ENCODE results near the gene USP48.

The USP48 gene

DNA sequence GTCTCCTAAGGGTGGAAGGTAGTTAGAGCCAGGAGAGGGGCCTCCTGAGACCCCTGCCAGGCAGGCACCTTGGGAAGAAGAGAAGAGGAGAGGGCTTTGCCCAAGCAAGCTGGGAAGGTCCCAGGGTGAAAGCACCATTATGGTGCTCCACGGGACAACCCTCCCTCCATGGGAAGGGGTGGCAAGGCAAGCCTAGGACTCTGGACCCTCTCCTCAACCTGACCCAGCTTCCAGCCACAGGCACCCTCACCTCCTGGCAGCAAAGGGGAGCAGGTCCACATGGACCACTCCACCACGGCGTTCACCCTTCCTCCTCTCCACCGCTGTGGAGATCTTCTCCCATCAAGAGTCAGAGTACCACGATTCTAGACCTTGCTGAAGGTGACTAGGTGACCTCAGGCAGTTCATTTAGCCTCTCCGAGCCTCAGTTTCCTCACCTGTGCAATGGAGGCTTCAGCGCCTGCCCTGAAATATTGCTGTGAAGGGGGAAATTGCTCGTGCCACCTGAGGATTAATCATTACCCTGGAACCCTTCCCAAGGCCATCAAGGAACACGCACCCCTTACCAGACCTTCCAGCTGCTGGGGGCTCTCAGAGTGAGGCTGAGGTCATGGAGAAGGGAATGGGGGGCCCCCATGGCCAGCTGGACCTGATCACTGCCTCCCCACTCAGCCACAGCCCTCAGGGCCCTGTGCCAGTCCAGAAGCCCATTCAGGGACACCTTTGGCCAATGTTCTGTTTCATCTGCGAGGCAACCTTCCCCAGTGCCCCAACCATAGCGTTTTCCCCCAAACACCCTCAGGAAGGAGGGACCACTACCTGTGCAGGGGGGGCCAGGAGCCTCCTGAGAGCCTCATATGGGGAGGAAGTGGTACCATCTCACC lies 115.4 kb downstream of the USP48 start:
- no peak for DNase-seq

GRCh38 chr1:21666576-21667320 lies 116.2 kb downstream of the USP48 start:
- DNase-seq, result no peak

DNA sequence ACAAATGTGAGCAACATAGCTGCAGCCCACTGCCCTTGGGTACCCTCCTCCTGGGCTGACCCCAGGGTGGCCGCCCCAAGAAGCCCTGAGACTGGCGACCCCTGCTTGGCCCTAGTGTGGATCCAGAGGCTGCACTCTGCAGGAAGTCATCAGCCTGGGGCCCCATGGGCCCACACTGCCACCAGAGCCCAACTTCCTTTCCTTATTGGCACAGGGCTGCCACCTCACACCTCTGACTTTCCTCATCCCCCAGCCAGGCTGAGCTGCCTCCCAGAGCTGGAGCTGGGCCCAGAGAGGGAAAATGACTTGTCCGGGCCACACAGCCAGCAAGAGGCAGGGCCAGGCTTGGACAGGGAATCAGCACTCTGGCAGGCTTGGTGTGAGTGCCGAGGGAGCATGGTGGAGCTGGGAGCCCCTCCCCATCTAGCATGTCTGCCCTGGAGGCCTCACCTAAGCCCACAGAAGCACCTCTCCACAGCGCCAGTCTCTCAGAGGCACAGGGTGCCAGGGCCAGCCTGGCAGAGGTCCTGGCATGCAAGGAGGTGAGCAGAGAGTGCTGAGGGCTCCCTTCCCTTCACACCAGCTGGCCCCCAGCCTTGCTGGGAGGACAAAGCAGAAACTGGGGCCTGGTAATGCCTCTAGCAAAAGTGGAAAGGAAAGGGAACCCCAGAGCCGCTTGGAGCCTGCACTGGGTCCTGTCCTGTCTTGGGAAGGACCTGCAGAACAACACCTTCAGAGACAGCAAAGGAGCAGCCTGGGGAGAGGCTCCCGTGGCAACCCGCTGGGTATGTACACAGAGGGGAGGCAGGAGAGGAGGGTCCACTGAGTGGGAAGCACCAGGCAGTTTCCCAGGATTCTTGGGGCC lies 117.0 kb downstream of the USP48 start:
- no peak for DNase-seq

- DNase-seq, result no peak
Observed at GRCh38 chr1:21664806-21665588, 118.0 kb downstream of the USP48 start.

DNA sequence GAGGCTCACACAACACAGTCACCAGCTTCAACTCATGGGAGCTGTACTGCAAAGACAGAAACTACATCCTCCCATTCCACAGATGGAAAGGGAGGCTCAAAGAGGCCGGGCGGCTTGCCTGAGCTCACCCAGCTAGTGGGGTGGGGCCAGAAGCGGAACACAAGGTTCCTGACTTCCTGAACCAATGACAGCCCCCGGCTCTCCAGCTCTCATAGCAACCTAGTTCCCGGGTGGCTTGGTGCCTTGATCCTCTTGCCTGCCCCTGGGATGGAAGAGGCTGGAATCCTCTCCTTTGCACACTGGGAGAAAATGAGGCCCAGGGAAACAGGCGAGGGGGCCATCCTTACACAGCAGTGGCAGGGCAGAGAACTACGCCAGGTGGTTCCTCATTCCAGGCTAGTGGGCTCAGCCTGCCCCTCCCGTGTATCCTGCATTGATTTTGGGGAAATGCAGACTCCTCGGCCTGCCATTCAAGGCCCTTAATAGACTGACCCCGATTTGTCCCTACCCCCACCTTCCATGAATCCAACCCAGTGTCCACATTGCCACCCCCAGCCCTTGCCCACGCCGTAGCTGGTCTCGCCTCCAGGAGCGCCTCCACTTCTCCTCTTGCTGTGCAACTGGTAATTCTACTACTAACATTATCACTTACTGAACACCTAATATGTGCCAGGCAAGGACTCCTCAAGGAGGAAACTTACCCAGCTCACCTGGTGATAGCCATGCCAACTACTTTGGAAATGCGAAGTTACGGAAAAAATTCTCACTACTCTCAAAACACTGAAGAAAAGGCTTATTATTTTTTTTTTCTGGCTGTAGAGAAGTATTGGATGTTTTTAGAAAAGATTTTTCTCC lies 118.8 kb downstream of the USP48 start:
- DNase-seq, result no peak

GRCh38 chr1:21663248-21663950 lies 119.5 kb downstream of the USP48 start:
- no peak for DNase-seq

GRCh38 chr1:21662426-21663247 lies 120.3 kb downstream of the USP48 start:
- DNase-seq, result no peak

- no peak for DNase-seq
Observed at GRCh38 chr1:21661886-21662285, 121.1 kb downstream of the USP48 start.

- no peak for DNase-seq
Observed at GRCh38 chr1:21659924-21660326, 123.0 kb downstream of the USP48 start.

- no peak for DNase-seq
Observed at GRCh38 chr1:21659099-21659923, 123.6 kb downstream of the USP48 start.

- DNase-seq, result no peak
Observed at GRCh38 chr1:21657456-21658190, 125.3 kb downstream of the USP48 start.

DNA sequence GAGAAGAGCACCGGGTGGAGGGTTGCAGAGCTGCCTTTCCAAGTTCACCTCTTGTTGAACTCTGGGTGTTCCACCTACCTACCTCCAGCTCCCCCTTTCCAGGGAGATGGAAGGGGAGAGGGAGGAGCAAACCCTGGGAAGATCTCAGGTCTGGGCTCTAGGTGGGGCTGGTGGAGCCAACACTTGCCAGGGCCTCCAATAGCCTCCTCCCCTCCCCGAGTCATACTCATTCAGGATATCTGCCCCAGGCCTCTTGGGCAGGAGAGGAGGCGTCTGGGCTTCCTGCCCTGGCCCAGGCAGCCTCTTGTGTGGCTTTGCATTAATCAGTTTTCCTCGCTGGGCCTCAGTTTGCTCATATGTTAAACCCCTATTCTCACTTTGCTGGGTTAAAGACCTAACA lies 127.2 kb downstream of the USP48 start:
- DNase-seq, result peak in 1 of 2 experiments; percentile 18

- DNase-seq, result no peak
Observed at GRCh38 chr1:21655259-21655658, 127.7 kb downstream of the USP48 start.

DNA sequence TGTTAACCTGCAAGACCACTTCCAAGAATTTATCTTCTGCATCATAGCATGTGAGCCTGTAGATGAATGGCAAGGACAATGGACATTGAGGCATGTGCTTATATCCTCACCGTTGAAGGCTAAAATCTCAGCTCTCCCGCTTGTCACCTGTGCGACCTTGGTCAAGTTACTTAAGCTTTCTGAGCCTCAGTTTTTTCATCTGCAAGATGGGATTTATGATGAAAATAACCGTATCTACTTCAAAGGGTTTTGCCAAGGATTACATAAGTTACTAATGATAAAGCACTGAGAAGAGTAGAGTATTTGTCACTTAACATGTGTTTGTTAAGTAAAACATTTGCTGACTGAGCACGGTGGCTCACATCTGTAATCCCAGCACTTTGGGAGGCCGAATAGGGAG lies 128.7 kb downstream of the USP48 start:
- no peak for DNase-seq

- no peak for DNase-seq
Observed at GRCh38 chr1:21653744-21654100, 129.2 kb downstream of the USP48 start.

DNA sequence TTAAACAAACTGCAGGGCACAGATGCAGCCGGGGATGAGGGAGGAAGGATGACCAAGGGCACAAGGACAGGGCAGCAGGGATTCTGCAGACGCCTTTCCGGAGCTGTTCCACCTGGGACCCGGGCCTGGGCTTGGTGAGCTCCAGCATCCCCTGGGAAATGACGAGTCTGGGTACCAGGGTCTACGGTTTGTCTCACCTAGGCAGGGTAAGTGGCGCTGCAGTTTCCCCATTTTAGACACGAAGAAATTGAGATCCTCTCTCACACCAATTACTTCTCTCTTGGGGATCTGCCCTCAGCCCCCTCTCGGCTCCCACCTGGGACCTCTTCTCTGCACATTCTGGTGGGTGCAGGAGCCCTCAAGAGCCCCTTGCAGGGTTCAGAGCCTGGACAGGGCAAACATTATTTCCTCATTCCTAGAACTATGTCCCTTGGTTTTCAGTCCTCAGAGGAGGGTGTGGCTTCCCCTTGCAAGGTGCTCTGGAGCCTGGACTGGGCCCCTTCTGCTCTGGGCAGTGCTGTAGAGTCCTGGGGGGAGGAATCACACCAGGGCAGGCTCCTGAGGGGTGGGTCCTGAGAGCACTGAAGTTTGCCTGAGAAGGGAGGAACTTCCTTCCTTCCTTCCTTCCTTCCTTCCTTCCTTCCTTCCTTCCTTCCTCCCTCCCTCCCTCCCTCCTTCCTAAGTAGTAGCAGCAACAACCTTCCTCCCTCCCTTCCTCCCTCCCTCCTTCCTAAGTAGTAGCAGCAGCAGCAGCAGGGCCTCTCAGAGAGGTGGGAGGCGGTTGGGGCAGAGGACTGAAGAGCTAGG lies 129.8 kb downstream of the USP48 start:
- DNase-seq, result no peak

Measured in SW 1271 (cell line).